DOHH2 (cell line): Measurements from ENCODE around the gene LPAR2.

ENCODE experiments used
- EZH2phosphoT487 ChIP-seq: fragments of 200-600 bp; sonication (generic); IDR thresholded peaks from 2 replicates; pipeline ENCODE4 v1.6.1; 2017; ENCODE audit warnings: borderline replicate concordance, mild to moderate bottlenecking, antibody characterized with exemption, low read length, moderate library complexity, mixed read lengths
- TF ChIP-seq, protein P1 (sequence below): fragments of 200-600 bp; sonication (generic); IDR thresholded peaks from one replicate; pipeline ENCODE4 v1.5.1; 2014; ENCODE audit warnings: antibody characterized with exemption, mild to moderate bottlenecking, low read depth, low read length; ENCODE audit not compliant: poor library complexity, severe bottlenecking

DNA sequence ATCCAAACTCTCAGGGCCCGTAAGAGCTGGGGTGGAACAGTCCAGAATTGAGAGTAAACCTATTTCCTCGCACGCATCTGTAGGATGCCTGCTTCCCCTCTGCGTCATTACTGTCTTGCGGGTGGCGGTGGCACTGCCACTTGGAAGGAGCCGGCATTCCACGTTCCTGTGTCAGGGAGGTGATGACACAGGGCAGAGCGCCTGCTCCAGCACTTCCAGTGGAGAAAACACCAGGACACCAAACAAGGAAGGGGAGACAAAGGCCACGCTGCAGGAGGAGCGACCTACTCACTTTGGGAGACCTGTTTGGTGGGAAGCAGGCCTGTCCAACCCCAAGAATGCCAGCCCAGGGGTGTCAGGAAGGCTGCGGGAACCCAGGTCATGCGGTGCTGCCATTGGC is 46.6 kb downstream of the LPAR2 start:
- TF ChIP-seq, protein P1, sequence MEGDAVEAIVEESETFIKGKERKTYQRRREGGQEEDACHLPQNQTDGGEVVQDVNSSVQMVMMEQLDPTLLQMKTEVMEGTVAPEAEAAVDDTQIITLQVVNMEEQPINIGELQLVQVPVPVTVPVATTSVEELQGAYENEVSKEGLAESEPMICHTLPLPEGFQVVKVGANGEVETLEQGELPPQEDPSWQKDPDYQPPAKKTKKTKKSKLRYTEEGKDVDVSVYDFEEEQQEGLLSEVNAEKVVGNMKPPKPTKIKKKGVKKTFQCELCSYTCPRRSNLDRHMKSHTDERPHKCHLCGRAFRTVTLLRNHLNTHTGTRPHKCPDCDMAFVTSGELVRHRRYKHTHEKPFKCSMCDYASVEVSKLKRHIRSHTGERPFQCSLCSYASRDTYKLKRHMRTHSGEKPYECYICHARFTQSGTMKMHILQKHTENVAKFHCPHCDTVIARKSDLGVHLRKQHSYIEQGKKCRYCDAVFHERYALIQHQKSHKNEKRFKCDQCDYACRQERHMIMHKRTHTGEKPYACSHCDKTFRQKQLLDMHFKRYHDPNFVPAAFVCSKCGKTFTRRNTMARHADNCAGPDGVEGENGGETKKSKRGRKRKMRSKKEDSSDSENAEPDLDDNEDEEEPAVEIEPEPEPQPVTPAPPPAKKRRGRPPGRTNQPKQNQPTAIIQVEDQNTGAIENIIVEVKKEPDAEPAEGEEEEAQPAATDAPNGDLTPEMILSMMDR: no peak
- TF ChIP-seq EZH2phosphoT487: no peak
